ENCODE results near the gene RPS27L. TPM values are rescaled to one million over a fixed set of nuclear protein-coding genes. Genes with fewer than 3 reads are reported as not detected.

The RPS27L gene
- total and polyA plus RNA-seq, 2 of the 8 experiments (the other 6 are each of a cell fraction or from before 2014, with no cell fraction given): 115 to 143 TPM

- Histone ChIP-seq H4K5ac (ENCODE audit: insufficient read length, low read depth, low read length) (no peak overlapping the region), H3K27me3 (replicated peaks in 1 of 4; ENCODE audit: control insufficient read depth in 3 of 4, extremely low read depth in 1 of 4, insufficient read depth in 3 of 4, low read length in 3 of 4) (no peaks in the 10 kb centered on the region), H2AFZ (ENCODE audit: low read length) (peak overlapping the region; percentile 45; the same call in 1 of the 2 replicates), H3K9ac (replicated peaks in 1 of 4; ENCODE audit: extremely low read depth in 1 of 4, low read depth in 3 of 4, low read length in 3 of 4) (no peak overlapping the region), H3K14ac (ENCODE audit: insufficient read length) (no peak overlapping the region), H2BK15ac (ENCODE audit: low read length) (no peak overlapping the region), H3K79me2 (ENCODE audit: control insufficient read depth in 1 of 2, insufficient read depth in 2 of 2, low read length in 2 of 2) (no peaks in the 10 kb centered on the region), H3K4me2 (ENCODE audit: insufficient read depth in 1 of 2, low read depth in 2 of 2, low read length in 2 of 2) (no peak overlapping the region), H2BK5ac (ENCODE audit: low read depth, low read length) (no peak overlapping the region), H3K9me3 (ENCODE audit: insufficient read depth in 2 of 2, low read depth in 1 of 2, low read length in 1 of 2) (no peaks in the 10 kb centered on the region), H4K91ac (replicated peaks; ENCODE audit: insufficient read length, low read length) (no peak overlapping the region), H3K4me1 (replicated peaks in 1 of 4; ENCODE audit: control insufficient read depth in 3 of 4, insufficient read depth in 4 of 4, low read length in 3 of 4) (peaks cover 0 to 9% (median 0%) of the 10 kb centered on the region in 4 experiments; a peak in 2 of 7 replicates), H3K36me3 (ENCODE audit: control insufficient read depth in 2 of 4, insufficient read depth in 4 of 4, low read length in 3 of 4) (no peaks in the 10 kb centered on the region), H3K23me2 (ENCODE audit: low read depth, low read length) (no peaks in the 10 kb centered on the region; the same call in 1 of the 2 replicates), H2BK12ac (ENCODE audit: low read depth, low read length) (no peak overlapping the region), H2BK20ac (ENCODE audit: low read length) (no peak overlapping the region), H3K4me3 (ENCODE audit: extremely low read depth in 1 of 4, insufficient read depth in 2 of 4, low read depth in 3 of 4, low read length in 4 of 4) (no peak overlapping the region), H3K4ac (replicated peaks; ENCODE audit: insufficient read length, low read depth, low read length) (no peak overlapping the region), H4K8ac (ENCODE audit: extremely low read depth, insufficient read depth, low read length) (no peak overlapping the region), H3K56ac (replicated peaks; ENCODE audit: insufficient read length, low read depth, low read length) (no peak overlapping the region), H3K27ac (ENCODE audit: low read depth, low read length) (no peak overlapping the region), H3K18ac (ENCODE audit: extremely low read depth, low read length) (no peak overlapping the region), H2BK120ac (replicated peaks; ENCODE audit: low read depth, low read length) (no peak overlapping the region), H4K20me1 (replicated peaks in 1 of 2; ENCODE audit: control insufficient read depth in 1 of 2, insufficient read depth in 2 of 2, low read length in 2 of 2) (no peaks in the 10 kb centered on the region), H2AK5ac (ENCODE audit: low read depth, low read length) (no peak overlapping the region), H3K79me1 (ENCODE audit: low read depth, low read length) (no peaks in the 10 kb centered on the region), H3K23ac (ENCODE audit: insufficient read length) (no peak overlapping the region)
- no peak for FAIRE-seq
- WGBS, 2 experiments (ENCODE audit: extremely low coverage in 1 of 2, insufficient coverage in 1 of 2, insufficient read length in 1 of 2, insufficient replicate concordance in 2 of 2, low coverage in 1 of 2, low lambda C conversion rate in 2 of 2, missing lambda C conversion rate in 1 of 2): 91% methylated on average over 5 of the region's 5 CpGs; no CpG with 5 or more reads in 1 of the 2 experiments
- ChIA-PET CTCF (ENCODE audit: partially characterized antibody) (interaction anchor here (1.0 to 1.3 kb wide), 2 partner anchors 17 to 230 kb away, joined by 3 to 4 read pairs; partner anchors contain the start of gene RAB8B), POLR2A (ENCODE audit: partially characterized antibody) (interaction anchor here (0.9 to 1.6 kb wide), 2 partner anchors 15 to 21 kb away, joined by 3 to 5 read pairs; partner anchors contain the start of gene RPS27L)
- TF ChIP-seq SAP30 (IDR thresholded peaks at IDR 0.05; ENCODE audit: insufficient read depth, insufficient replicate concordance, low read length) (no peak), KDM5A (IDR thresholded peaks at IDR 0.05; ENCODE audit: low read length) (no peak)
- DNase-seq (ENCODE audit: low read depth in 1 of 2, low spot score in 2 of 2): peak in 1 of 2 experiments; percentile 39
These were observed 15.1 kb upstream of the RPS27L start for GRCh38 chr15:63172376-63172775.

Data from H1 (cell line).